Activated CD4-positive, alpha-beta T cell treated with anti-CD3 and anti-CD28 coated beads, Interleukin-2, amount 50 U/mL, for 24 hours (primary cell): Measurements from ENCODE around the gene RAB13.

ENCODE experiments used
- DNase-seq, 2 donors: peaks; one replicate each; pipeline ENCODE4 v3.0.0-alpha.2; 2020; ENCODE audit warnings: low read depth in 1 of 2, low spot score in 1 of 2

Gene RAB13

DNA sequence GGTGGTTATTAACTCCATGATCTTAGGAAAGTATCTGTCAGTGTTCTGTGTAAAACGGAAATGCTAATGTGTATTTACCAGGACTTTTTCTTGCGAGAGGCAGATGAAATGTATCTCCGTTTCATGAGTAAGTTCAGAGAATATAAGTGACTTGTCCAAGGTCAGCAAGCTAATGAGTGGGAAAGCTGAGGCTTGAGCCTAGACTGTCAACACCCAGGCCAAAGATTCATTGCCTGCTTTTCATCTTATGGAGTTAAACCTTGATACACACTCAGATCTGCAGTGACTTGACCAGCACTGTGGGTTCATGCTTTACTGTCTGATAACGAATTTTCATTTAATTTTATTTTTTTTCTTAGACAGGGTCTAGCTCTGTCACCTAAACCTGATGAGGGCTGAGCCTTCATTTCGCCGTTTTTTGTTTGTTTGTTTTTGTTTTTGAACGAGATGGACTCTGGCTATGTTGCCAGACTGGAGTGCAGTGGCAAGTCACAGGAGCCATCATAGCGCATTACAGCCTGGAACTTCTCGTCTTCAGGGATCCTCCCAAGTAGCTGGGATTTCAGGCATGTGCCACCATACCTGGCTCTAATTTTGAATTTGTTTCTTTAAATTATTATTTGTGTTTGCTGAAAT is 7.7 kb downstream of the RAB13 start:
- DNase-seq, result no peak

DNA sequence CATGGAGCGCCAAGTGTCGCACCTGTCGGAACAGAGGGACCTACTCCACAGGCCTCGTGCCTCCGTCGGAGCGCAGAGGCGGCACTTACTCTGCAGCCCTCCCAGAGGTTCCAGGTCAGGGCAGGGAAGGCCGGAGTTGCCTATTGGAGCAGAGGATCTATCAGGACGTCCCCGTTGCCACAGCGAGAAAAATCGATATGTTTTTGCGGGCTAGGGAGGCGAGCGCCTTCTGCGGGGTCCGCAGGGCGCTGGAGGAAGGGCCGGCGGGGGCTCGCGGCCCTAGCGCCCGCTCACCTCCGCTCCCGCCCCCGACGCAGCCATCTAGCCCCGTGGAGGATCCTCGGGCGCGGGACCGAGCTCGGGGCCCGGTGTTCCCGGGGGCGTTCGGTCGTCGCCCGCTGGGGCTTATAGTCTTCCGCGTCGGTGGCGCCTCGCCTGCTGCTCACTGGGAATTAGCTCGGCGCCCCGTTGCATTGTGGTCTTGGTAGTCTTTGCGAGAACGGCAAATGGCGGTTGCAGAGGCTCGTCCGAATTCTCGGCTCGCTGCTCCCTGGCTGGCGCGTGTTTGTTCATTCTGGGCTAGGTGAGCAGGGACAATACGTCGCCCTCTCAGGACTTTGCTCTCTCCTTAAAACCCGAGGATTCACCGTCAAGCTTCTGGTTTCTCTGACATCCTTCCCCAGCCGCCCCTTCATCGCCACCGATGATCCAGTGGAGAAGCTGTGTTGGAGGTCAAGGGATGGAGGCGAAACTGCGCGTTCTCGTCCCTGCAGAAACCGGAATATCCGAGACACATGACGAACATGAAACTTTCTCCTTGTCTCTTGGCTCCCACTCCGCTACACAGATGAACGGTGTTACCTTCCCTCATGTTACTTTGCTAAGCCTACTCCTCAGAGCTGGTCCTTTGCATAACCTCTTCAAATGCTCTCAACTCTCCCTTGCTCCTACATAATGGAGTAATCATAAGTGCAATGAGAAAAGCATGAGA is 8.6 kb downstream of the RAB13 start, which contains the start of gene JTB:
TSS of gene JTB (minus strand) at position 425 of the 991 bp plus-strand sequence. CDS start at position 3, 422 bp downstream.
- DNase-seq, result peak; percentile 69 to 84

DNA sequence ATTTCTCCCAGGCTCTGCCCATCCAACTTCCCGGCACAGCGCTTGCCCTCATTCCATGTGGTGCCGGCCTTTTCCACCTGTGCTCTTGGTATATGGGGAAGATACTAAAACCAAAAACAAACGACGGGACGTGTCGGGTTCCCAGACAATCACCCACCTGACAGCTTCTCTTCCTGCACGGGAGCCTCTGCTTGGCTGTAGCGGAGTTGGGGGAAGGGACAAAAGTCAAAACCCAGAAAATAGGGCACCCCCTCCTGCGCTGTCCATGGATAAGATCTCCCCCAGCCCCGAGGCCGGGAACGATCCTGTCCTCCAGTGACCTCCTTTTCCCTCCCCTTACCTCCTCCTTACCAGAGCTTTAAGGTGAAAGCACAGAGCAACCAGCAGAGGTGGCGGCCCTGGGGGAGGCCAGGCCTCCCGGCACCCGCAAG is 9.3 kb downstream of the RAB13 start:
- DNase-seq, result no peak

DNA sequence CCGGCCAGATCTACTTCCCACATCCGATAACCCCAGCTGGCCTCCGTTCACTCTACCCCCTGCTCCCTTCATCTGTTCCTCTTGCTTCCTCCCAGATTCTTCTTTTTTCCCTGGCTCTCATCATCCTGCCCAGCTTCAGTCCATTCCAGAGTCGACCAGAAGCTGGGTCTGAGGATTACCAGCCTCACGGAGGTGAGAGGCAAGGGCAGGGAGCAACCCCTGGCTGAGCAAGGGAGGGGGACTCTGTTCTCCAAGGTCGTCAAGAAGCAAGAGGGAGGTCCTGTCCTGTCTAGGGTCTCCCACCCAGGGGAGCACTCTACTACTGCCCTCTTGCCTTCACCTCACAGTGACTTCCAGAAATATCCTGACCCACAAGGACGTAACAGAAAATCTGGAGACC is 12.6 kb downstream of the RAB13 start:
- DNase-seq, result no peak

DNA sequence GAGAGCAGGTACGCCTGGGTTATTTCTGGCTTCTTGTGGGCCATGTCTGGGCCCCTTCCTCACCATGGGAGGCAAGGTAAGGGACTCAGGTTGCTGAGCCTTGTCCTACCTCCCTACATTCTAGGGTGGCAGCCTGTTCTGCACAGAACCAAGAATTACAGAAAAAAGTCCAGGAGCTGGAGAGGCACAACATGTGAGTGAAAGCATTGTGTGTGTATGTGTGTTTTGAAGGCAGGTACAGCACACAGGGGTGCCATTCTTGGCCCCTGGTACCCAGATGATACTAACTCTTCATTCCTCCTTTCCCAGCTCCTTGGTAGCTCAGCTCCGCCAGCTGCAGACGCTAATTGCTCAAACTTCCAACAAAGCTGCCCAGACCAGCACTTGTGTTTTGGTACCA is 13.1 kb downstream of the RAB13 start:
- no peak for DNase-seq

DNA sequence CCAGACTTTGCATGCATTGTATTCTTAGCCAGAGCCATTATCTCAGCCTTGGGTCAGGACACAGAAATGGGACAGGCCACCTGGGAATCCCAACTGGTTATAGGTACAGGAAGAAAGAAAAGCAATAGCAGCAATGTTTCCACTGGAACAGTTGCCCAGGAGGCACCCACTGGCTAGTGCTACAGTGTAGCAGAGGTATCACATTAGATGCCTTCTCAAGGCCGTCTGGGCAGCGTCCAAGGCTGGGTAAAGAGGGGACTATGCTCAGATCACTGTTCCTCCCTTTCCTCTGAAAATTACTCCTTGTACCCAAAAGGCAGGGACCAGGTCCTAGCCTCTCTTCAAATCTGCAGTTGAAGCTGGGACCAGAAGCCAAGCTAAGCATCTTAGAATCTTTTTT is 15.8 kb downstream of the RAB13 start:
- DNase-seq, result no peak

DNA sequence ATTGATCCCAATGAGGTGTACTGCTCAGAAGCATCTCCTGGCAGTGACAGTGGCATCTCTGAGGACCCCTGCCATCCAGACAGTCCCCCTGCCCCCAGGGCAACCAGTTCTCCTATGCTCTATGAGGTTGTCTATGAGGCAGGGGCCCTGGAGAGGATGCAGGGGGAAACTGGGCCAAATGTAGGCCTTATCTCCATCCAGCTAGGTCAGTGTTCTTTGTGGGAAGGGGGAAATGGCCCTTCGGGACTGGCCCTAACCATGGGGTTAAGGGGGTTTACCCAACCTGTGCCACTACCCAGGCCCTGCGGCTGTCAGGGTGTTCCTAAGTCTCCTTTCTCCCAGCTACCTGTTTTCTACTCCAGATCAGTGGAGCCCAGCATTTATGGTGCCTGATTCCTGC is 17.2 kb downstream of the RAB13 start:
- DNase-seq, result no peak

DNA sequence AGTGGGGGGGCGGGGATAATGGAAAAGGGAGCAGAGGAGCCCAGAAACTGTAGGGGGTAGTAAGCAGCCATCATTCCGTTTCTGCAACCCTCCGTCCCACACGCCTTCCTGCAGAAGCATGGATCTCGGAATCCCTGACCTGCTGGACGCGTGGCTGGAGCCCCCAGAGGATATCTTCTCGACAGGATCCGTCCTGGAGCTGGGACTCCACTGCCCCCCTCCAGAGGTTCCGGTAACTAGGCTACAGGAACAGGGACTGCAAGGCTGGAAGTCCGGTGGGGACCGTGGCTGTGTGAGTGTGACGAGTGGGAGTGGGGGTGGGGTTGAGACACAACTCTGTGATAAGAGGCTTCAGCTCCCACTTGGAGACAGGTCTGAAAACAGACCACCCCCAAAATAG is 17.7 kb downstream of the RAB13 start:
- DNase-seq, result no peak

DNA sequence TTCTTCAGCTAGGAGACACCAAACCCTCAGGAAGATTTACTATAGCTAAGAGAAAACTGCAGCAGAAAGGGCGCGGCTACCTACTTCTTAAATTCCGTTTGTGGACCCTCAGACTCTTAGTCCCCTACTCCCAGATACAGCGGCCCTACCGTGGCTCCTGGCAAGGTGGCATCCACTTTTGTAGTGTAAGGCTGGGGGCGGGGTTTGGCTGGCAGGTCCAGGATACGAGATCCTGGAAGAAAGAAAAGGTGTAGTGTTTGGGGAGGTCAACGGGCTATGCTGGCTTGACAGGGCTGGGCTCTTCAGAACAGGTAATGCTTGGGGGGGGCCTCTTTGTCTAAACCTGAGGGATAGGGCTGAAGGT is 18.2 kb downstream of the RAB13 start:
- DNase-seq, result no peak

DNA sequence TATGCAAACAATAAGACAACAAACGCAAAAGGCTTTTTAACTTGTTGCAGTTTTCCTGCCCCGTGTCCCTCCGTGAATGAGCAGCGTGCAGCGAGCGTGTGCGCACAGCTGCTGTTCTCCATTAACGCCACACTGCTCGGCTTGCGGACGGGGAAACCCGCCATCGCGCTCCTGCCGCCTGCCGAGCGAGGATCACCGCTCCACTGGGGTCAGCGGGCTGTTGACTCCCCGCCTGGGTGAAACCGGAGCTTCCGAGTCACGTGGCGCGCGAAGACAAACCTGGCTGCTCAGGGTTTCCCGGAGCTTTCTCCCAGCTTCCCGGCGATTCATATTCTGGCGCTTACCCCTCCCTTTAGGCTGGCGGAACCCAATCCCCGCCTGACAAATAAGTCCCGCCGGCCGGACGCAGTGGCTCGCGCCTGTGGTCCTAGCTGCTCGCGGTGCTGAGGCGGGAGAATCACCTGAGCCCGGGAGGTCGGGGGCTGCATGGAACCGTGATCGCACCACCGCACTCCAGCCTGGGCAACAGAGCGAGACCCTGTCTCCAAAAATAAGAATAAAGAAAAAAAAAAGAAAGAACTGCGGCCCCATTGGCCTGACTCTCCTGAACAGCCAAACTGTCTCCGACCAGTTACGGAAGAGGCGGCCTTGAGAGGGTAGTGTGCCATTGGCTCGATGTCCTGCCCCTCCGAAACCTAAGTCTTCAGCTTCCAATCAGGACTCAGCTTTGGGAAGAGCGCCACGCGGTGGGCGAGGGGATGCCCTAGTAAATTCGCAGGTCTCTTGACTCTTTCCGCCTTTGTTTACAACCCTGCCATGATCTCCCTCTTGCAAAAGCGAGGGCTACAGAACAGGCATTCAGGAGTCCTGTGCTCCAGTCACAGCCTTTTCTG is 18.8 kb downstream of the RAB13 start, which contains the start of gene CREB3L4:
TSS of gene CREB3L4 (plus strand) at position 796 of the 893 bp plus-strand sequence. CDS start 624 bp downstream, outside the sequence.
- peak; percentile 46 to 80 for DNase-seq

DNA sequence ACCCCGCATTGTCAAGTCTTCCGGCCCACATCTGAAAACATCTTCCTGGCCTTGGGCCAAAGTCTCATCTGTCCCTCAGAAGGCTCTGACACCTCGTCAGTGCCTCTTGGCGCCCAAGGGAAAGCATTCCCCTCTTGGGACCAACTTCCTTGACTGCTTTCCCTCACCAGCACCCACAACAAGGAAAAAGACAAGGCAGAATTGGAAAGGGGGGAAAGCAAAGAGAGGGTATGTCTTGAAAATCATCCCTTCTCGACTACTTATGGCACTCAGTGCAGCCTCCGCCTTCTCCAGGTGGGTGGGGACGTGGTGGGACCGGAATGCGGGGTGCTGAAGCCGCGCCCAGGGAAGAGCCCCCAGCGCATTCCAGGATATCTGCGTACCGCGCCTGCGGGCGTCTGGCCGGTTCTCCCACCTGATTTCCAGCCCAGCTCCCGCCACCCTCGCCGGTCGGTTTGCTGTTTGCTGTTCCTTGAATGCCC is 22.2 kb downstream of the RAB13 start:
- no peak for DNase-seq

DNA sequence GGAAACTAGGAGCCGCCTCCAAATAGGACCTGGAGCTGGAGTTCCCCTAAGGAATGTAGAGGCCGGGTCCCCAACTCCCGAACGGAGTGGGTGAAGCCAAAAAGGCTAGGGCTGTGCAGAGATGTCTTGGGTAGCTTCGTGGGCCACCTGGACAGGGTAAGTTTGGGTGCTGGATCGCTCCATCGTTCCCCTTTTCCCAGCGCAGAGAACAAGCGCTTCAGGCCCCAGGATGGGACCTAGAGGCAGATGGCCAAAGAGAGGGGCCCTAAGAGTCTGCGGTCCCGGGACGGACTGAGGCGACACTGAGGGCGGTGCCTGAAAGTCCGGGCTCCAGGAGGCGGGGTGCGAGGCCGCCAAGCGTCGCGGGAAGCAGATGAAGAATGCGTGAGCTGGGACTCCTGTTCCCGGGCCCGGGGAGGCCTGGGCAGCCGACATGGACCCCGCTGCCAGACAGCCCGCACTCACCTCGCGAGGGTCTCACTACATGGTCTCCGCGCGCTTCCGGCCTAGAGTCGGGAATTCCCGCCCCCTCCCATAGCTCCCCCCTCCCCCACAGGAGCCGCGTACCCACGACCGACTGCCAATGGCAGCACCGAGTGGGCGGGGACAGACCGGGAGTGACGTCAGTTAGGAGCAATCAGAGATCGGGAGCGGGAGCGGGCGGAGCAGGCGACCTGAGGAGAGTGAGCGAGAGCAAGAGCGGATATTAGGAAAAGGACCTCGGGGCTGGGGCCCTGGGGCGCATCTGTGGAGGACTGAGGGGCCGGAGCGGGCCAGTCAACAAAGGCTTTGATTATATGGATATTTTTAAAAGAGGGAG is 22.9 kb downstream of the RAB13 start, which contains the start of gene SLC39A1:
TSS of gene SLC39A1 (minus strand) at position 508 of the 820 bp plus-strand sequence. CDS start 822 bp downstream, outside the sequence.
- peak; percentile 80 to 95 for DNase-seq

DNA sequence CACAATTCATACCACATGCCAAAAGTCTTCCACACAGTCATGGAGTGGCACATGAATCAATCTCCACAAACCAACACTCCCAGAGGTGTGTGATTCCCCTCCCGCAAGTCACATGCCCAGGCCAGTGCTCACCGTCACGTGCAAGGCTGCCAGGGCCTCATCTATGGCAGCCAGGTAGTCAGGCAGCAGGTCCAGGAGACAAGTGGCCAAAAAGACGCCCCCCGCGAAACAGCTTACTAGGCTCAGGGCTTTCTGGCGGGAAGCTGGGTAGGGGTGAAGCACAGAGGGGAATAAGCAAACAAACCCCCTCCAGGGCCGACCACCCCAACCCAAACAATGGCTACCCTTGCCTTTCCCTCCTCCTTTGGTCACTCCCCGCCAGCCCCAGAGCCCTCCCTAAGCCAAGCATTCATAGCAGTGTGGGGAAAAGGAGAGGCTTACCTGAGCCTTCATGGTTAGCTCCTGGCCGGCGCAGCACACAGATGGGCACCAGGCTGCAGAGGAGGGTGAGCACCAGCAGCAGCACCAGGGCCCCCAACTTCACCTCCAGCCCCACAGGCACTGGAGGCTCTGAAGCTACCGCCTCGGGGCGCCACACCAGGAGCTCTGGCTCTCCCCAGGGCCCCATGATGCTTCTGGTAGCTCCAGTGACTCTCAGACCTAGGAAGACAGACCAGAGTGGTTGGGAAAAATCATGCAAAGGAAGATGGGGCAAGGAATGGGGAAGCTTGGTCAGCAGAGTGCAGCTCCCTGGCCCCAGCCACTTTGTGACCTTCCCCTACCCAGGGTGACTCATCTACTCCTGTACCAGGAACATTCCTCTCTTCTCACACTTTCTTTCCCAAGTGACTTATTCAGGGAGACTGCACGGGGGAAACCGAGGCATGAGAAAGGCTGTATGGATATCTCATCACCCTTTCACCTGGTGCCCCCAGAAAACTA is 23.8 kb downstream of the RAB13 start:
- DNase-seq, result no peak

DNA sequence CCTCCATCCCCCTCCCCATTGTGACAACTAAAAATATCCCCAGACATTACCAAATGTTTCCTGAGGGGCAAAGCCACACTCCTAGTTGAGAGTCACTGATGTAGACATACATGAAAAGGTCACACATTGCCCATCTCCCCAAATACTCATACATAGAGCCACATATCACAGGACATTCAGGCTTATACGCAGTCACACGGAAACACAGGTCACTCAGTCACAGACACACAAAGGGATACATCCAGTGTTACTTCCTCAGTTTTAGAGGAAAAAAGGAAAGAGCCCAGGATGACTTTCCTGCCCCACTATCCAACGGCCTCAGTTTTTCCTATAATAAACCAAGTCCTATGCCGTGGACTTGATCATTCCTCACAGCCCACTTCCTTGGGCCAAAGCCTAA is 24.7 kb downstream of the RAB13 start:
- DNase-seq, result no peak

DNA sequence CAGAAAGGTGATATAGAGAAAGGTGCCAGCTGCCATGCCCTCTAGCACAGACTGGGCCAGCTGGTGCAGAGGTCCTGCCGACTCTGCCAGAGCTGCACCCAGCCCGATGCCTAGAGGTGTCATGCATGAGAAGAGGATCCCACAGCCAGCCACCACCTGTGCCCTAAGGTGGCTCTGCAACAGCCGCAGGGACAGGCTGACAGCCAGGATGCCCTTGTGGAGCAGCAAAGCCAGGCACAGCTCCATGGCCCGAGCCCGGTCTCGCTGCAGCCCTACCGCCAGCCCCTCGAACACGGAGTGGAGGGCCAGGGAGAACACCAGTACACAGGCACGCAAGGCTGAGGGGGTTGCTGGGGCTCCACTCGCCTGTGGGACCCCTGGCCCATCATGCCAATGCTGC is 25.9 kb downstream of the RAB13 start:
- DNase-seq, result no peak

DNA sequence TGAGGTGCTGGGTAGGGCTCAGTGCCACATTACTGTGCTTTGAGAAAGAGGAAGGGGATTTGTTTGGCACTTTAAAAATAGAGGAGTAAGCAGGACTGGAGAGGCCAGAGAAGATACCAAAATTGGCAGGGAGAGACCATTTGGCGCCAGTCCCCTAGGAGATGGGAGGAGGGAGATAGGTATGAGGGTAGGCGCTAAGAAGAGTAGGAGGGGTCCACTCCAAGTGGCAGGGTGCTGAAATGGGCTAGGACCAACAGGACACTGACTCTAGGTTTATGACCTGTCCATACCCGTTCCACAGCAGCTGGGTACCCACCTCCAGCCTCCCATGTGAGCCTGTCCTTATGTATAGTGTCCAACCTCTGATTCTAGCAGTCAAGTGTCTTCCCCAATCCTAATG is 26.7 kb downstream of the RAB13 start:
- DNase-seq, result no peak

DNA sequence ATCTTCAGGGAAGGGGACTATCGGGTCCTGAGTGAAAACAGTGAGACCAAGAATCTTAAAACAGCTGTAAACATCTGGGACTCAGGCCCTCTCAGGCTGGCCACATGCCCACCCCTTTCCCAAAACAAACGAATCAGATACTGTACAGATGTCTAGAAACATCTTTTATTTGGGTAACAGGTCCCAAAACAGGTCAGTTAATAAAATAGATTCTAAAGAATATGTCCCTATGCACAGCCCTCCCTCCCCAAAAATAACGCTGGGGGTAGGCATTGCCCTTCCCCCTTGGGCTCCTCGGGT is 27.2 kb downstream of the RAB13 start:
- DNase-seq, result no peak

DNA sequence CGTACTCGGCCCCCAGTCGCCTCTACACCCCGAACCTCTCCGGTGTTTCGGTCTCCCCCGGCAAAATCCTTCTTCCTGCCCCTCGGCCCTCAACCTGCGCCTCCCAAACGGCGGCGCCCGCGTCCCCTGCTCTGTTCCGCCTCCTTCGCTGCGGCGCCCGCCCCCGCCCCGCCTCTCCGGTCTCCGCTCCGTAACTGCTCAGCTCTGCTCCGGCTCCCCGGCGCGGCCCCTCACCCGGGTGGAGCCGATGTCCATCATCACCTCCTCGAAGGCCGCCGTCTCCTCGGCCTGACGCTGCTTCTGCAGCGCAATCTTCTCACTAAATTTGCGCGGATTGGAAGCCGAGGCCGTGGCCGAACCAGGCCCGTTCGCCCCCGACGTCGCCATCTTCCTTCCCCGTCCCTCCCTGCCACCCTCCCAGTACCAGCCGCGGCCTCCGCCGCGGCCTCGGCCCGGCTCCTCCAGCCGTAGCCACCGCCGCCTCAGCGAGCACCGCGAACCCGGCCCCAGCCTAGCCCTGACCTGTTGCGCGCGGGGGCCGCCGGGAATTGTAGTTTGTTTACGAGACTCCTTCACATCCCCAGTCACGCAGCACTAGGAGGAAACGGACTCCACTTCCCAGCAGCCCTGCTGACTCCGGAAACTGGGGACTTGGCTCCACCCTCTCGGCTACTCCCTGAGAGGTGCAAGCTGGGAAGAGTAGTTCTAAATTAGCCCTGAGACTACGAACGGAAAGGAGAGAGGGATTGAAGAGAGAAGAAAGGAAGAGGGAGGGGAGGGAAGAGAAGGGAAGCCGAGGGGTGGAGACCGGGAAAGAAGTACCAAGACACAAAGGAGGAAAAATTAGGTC is 27.8 kb downstream of the RAB13 start, which contains the start of gene CRTC2:
TSS of gene CRTC2 (minus strand) at position 502 of the 850 bp plus-strand sequence. CDS start at position 387, 115 bp downstream.
- DNase-seq, result peak; percentile 92 to 97
